GM12865 (cell line): Measurements from ENCODE around the gene STEAP3.

ENCODE experiments used
- DNase-seq: peaks from one replicate; pipeline ENCODE4 v3.0.0; 2010; ENCODE audit warnings: low read depth
- H3K4me3 ChIP-seq: 2 replicates; pipeline ENCODE4 v1.5.1; 2011; ENCODE audit warnings: mild to moderate bottlenecking, low read depth, low read length, control low read depth
- TF ChIP-seq, protein P1 (sequence below): IDR thresholded peaks from 2 replicates; pipeline ENCODE4 v1.5.1; 2011; ENCODE audit warnings: low read length, control low read depth, low read depth, inconsistent platforms; ENCODE audit not compliant: insufficient read depth; ENCODE audit errors: missing control alignments

Gene STEAP3

DNA sequence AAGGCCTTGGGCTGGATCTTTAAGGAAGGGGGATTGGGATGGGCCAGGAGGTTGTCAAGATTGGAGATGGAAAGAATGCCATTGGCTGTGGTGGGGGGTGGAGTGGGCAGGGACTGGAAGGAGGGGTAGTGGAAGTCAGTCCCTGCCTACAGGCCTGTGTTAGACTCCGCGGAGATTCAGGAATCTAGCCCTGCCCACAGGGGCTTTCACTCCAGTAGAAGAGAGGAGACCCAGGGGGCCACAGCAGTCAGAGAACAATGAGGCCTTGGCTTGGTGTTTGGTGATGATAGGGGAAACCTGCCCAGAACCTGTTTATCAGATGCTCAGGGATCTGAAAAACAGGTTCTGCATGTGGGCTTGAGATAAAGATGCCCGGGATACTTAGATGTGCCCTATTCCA, 6.1 kb downstream of the STEAP3 start:
- TF ChIP-seq, protein P1, sequence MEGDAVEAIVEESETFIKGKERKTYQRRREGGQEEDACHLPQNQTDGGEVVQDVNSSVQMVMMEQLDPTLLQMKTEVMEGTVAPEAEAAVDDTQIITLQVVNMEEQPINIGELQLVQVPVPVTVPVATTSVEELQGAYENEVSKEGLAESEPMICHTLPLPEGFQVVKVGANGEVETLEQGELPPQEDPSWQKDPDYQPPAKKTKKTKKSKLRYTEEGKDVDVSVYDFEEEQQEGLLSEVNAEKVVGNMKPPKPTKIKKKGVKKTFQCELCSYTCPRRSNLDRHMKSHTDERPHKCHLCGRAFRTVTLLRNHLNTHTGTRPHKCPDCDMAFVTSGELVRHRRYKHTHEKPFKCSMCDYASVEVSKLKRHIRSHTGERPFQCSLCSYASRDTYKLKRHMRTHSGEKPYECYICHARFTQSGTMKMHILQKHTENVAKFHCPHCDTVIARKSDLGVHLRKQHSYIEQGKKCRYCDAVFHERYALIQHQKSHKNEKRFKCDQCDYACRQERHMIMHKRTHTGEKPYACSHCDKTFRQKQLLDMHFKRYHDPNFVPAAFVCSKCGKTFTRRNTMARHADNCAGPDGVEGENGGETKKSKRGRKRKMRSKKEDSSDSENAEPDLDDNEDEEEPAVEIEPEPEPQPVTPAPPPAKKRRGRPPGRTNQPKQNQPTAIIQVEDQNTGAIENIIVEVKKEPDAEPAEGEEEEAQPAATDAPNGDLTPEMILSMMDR = no peak
- no peak overlapping the region for H3K4me3 ChIP-seq
- no peak for DNase-seq

DNA sequence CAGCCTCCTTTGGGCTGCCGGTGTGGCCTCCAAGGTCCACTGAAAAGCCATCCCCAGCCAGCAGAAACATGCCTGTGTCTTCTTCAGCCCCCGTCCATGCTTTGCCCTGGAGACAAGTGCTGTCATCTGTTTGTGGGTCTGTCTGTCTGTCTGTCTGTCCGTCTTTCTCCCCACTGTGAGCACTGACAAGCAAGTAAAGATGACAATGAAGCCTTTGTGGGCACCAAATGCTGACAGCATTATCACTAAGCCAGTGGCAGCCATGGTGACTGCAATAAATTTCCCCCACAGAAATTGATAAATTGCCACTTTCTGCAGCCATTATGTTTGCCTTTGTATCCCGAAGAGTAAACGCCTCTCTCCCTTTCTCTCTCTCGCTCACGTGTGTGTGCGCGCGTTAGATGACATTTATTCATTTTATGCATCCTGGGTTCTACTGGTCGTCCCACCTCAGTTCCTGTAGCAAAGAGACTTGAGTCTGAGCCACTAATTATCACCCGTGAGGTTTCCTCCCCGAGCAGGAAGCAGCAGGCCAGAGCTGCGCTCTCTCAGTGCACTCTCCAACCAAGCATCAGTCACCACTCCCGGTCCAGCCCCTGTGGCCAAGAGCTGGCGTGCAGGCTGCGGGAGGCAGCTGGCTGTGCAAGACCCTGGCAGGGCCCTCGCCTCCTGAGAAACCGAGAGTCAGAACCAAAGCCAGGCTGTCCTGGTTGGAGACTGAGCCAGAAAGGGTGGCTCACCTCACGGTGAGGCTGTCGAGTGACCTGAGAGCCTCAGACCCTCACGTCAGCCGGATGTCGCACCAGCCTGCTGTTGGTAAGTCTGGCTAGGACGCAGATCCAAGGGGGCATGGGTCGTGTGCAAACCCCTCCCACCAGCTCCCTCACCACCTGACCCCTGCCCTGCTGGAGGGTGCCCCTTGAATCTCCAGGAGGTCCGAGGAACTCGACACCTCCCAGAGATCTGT, 6.9 kb downstream of the STEAP3 start:
- H3K4me3 ChIP-seq = no peak overlapping the region
- DNase-seq = no peak
- TF ChIP-seq, protein P1 = no peak

DNA sequence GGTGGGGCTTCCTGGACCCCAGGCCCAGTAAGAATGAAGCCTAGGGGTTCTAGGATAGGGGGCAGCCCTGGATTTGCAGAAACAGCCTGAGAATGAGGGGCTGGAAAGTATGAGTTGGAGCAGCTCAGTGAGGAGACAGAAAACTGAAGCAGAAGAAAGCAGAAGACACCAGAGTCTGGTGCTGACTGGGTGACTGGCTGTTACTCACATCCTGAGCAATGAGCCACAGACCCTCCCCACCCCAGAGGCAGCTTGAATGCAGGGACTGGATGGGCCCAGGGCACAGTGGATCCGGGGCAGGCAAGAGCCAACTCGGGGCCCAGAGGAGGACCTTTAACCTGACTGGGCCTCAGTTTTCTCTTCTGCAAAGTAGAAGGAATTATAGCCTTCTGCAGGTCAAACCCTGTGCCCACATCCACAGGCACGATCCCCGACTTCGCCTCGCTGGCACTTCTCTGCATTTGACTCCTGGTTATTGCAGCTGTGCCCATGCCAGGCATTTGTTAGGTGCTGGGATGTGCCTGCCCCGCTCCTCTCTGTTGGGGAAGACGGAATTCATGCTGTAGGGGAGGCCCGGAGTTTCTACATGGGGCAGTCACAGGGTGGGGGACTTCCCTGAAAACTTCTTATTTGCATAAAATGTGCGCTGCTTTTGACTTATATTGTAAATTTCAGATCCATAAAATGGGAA, 8.5 kb downstream of the STEAP3 start:
- no peak overlapping the region for H3K4me3 ChIP-seq
- TF ChIP-seq, protein P1 = no peak
- DNase-seq = peak; percentile 30

DNA sequence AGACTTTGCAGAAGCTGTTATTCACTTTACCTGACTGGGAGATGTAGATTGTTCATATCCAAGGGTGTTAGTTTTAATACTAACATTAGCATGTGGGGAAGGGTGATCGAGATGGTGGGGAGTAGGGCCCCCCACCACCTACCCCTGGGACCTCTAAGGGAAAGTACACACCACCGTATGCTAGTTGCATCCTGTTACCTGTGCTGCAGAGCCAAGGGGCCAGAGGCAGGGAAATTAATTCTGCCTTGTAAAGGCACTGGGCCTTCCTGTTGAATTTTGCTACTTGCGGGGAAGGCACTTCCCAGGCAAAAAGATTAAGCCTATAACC, 9.0 kb downstream of the STEAP3 start:
- no peak for DNase-seq
- TF ChIP-seq, protein P1 = no peak

DNA sequence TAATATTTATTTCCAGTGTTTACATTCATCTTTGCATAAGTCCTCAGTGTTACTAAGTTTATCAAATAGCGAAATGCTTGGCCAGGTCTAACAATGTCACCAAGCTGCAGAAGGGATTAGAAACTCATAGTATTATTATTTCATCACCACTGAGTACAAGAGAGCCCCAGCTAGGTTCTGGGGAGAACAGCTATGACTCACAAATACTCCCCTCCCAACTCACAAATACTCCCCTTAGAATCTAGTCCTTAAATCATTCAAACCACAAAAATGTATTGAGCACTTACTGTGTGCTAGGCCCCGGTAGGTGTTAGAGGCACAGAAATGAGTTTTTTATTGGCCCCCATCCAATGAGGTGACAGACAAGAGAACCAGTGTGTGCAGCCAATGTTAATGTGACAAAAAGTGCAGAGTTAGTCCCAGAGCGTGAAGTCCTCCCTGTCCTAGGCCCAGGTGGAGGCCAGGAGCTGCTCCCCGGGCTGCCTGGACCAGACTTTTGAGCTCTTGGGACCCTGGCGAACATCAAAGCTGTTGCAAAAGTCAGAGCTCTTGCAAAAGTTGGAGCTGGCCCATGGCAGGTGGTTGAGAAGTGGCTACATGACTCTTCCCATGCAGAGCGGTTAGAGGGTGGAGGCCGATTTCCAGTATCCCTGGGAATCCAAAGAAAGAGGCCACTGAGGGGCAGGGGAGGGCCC, 9.8 kb downstream of the STEAP3 start:
- TF ChIP-seq, protein P1 = no peak
- H3K4me3 ChIP-seq = no peak overlapping the region
- DNase-seq = peak; percentile 45

More for the DNA sequence above, 9.0 kb downstream of the STEAP3 start:
- no peak overlapping the region for H3K4me3 ChIP-seq

DNA sequence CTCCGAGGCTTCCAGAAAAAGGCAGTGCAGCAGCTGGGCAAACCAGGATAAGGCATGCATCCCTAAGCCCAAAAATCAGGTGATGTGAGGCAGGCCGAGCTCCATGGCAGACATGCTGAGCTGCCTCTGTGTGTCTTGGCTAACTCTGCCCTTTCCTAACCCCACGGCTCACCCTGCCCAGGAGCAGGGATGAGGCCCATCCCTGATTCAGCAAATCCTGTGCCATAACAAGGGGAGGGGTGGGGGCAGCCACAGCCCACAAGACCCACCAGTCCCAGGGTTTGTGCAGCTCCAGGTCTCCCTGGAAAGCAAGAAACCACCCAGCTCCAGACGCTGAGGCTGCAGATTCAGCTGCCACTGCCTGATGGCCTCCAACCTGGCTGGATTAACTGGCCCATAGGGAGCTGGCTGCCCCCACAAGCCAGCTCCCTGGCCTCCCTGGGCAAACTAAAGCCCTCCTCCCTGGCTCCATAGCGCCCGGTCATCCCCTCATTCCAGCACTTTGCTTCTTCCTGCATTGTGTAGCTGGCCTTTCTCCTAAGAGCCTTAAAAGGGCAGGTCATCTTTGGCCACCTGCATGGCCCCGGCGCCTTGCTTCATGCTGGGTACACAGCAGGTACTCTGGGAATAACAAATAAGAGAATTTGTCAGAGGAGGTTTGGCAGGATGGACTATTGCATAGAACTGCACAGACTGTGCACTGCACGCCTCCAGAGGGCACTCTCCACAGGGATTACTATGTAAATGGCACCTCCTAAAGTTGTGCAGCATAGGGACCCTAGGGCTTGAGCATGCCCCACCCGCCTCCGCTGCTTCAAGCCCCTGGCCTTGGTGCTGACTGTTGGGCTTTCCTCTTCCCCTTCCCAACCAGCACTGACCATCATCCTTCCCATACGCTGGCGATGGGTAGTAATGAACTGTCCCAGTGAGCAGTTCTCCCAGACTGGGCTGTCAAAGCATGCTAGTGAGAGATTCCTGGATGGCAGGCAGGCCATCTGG, 10.7 kb downstream of the STEAP3 start:
- H3K4me3 ChIP-seq = no peak overlapping the region
- DNase-seq = peak; percentile 32
- TF ChIP-seq, protein P1 = peak; percentile 30
